Measurements from ENCODE around the gene GRK3.

GRCh38 chr22:25680956-25681355 lies 116.5 kb downstream of the GRK3 start:
- TF ChIP-seq CTCF (IDR thresholded peaks at IDR 0.05; ENCODE audit: insufficient read depth, low read length): no peak
- no peak for TF ChIP-seq POLR2AphosphoS5 (IDR thresholded peaks at IDR 0.05; ENCODE audit: low read depth)
